Measurements from ENCODE around the gene ENTPD6.

GRCh38 chr20:25226433-25227316 lies 31.2 kb downstream of the ENTPD6 start:
- TF ChIP-seq CTCF (IDR thresholded peaks at IDR 0.05; ENCODE audit: poor library complexity) (no peak), EZH2phosphoT487 (IDR thresholded peaks at IDR 0.05; ENCODE audit: low read depth, severe bottlenecking, unreplicated experiment) (no peak)
